ENCODE data around the gene PRF1.

DNA sequence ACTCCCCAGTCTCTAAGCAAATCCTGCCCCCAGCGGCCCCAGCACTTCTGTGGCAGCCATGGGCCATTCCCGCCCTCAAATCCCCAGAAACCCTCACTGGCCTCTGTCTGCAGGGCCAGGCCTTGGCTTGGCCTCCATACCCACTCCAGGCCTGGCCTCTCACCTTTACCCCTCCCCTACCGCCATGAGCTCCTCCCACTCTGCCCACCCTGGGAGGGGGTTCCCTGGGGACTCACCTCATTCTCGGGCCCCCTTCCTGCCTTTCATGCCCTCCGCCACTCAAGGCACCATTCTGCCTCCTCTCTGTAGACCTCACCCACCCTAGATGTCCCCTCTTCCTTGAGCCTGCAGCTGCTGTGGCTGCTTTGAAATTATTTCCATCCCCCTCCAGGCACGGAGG, 41.0 kb downstream of the PRF1 start:
- TF ChIP-seq, protein P1, sequence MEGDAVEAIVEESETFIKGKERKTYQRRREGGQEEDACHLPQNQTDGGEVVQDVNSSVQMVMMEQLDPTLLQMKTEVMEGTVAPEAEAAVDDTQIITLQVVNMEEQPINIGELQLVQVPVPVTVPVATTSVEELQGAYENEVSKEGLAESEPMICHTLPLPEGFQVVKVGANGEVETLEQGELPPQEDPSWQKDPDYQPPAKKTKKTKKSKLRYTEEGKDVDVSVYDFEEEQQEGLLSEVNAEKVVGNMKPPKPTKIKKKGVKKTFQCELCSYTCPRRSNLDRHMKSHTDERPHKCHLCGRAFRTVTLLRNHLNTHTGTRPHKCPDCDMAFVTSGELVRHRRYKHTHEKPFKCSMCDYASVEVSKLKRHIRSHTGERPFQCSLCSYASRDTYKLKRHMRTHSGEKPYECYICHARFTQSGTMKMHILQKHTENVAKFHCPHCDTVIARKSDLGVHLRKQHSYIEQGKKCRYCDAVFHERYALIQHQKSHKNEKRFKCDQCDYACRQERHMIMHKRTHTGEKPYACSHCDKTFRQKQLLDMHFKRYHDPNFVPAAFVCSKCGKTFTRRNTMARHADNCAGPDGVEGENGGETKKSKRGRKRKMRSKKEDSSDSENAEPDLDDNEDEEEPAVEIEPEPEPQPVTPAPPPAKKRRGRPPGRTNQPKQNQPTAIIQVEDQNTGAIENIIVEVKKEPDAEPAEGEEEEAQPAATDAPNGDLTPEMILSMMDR (IDR thresholded peaks at IDR 0.05 in 4 of 5, conservative IDR thresholded peaks at IDR 0.05 in 1 of 5), result no peak
- no peak for TF ChIP-seq POLR2A (IDR thresholded peaks at IDR 0.05)

Data from gastrocnemius medialis (tissue), 4 donors.